Fibroblast of the aortic adventitia (primary cell): Measurements from ENCODE around the gene PSG11. TPM values are rescaled to one million over a fixed set of nuclear protein-coding genes. Genes with fewer than 3 reads are reported as not detected.
"Not testable (repeated sequence)": the region's sequence is repeated elsewhere in the genome, so short reads cannot be mapped to it uniquely, and the experiment has no call there.

Experiments used
- DNase-seq: peaks from one replicate; pipeline ENCODE4 v3.0.0-alpha.2; 2010; ENCODE audit warnings: low read depth
- H3K4me3 ChIP-seq: 2 replicates; pipeline ENCODE4 v1.5.1; 2011; ENCODE audit warnings: low read depth, mild to moderate bottlenecking, control low read depth, low read length, moderate library complexity
- total RNA-seq: library from RNA; depleted of rRNA; stranded (reverse); fragments of >200 nt; gene quantifications from 2 replicates; pipeline ENCODE4 v1.2.3, GENCODE V29; 2012; ENCODE audit warnings: low replicate concordance
- TF ChIP-seq, protein P1 (sequence below): IDR thresholded peaks from 2 replicates; pipeline ENCODE4 v1.5.1; 2011; ENCODE audit warnings: mild to moderate bottlenecking, low read length, control low read depth, inconsistent platforms; ENCODE audit not compliant: insufficient read depth

Gene PSG11
- total RNA-seq, 1 donor, result 0.09 TPM

DNA sequence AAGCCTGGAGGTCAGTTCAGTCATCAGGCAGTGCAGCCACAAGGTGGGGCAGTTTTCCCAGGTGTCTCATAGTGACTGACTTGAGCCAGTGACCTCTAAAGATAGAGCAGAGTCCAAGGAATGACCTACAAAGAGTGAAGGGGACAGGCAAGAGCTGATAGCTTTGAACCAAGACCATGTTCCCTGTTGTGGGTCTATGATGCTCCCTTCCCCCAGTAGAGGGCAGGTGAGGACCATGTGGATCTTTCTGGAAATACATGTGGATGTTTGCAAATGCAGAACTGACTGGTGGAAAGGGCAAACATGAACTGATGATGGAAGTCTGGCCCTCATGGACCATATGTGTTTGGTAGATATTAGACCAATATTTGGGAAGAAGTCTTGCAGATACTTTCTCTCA is 6.7 kb downstream of the PSG11 start:
- TF ChIP-seq, protein P1, sequence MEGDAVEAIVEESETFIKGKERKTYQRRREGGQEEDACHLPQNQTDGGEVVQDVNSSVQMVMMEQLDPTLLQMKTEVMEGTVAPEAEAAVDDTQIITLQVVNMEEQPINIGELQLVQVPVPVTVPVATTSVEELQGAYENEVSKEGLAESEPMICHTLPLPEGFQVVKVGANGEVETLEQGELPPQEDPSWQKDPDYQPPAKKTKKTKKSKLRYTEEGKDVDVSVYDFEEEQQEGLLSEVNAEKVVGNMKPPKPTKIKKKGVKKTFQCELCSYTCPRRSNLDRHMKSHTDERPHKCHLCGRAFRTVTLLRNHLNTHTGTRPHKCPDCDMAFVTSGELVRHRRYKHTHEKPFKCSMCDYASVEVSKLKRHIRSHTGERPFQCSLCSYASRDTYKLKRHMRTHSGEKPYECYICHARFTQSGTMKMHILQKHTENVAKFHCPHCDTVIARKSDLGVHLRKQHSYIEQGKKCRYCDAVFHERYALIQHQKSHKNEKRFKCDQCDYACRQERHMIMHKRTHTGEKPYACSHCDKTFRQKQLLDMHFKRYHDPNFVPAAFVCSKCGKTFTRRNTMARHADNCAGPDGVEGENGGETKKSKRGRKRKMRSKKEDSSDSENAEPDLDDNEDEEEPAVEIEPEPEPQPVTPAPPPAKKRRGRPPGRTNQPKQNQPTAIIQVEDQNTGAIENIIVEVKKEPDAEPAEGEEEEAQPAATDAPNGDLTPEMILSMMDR, result peak; percentile 42
- not testable (repeated sequence) for H3K4me3 ChIP-seq
- peak; percentile 45 for DNase-seq

DNA sequence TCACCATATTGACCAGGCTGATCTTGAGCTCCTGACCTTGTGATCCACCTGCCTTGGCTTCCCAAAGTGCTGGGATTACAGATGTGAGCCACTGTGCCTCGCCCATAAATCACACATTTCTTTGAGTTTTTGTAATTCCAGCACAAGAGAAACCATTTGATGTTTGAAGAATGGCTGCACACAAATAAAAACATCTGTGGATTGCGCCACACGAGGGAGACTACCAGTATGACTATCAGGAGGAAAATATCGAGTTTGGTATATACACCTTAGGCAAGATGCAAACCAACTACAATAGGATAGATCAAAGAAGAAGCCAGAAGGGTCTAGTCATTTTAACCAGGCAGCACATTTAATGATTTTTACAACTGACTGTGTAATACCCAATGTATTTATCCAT is 20.4 kb downstream of the PSG11 start:
- not testable (repeated sequence) for H3K4me3 ChIP-seq, DNase-seq

DNA sequence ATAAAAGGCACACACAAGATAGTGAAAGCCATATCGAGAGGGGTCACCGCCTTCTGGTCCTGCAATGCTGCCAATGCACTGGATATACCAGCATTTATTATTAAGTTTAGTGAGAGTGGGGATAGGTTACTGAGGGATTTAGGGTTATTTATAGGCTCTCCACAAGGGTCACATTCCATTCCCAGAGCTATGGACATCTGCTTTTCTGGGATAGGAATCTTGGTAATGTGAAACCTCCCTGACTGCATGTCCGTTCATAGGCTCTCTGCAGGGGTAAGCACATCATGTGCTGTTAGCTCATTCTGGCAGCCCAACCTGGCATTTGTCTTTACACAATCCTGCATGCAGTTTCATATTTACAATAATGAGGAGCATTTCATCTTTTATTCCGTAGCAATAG is 21.4 kb downstream of the PSG11 start:
- peak; percentile 21 for DNase-seq
- H3K4me3 ChIP-seq, result not testable (repeated sequence)

DNA sequence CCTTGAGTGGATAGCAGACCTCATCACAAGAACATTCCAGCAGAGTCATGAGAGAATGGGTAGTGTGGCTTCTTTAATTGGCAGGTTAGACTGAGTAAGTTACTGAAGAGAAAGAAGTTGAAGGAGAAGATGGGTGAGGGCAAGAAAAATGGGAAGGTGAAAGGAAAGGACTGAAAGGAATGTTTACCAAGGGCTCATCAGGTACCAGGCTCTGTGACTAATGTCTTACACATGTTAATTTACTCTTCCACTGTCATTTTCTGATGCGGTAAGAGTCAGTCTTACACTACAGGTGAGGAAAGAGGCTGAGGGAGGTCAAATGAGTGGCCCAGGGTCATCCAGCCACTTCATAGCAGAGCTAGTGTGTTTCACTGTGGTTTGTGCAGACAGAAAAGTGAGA is 22.6 kb downstream of the PSG11 start:
- DNase-seq, result not testable (repeated sequence)

DNA sequence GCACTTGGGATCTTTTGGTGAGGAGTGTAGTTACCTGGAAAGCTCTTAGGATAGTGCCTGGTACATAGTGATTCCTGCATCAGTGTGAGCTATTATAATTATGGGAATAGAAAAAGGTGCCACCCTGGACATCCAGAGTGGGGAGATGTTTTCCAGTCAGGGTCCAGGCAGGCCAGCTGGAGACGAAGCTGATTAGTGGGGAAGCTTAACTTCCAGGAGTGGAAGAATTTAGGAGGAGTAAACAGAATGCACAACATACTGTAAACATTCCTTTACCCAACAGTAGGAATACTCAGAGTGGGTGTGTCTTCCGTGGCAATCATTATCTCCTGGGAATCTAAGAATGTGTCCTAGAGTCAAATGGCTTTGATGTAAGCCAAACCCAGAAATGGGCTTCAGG is 23.3 kb downstream of the PSG11 start:
- not testable (repeated sequence) for DNase-seq

More for the DNA sequence above, 22.6 kb downstream of the PSG11 start:
- not testable (repeated sequence) for H3K4me3 ChIP-seq

DNA sequence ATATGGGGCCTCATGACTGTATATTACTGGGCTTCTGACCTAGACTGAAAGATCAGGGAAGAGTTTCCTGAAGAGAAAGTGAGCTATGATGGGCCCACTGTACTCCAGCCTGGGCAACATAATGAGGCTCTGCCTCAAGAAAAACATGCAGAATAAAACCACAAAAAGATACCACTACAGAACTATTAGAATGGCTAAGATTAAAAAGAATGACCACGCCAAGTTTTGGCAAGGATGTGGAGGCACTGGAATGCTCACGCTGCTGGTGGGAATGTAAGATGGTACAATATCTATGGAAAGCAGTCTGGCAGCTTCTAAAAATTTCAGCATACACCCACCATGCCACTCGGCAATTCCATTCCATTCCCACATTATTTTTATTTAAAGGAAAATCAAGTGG is 30.1 kb downstream of the PSG11 start:
- H3K4me3 ChIP-seq, result not testable (repeated sequence)
- peak; percentile 55 for DNase-seq

More for the DNA sequence above, 23.3 kb downstream of the PSG11 start:
- not testable (repeated sequence) for H3K4me3 ChIP-seq

DNA sequence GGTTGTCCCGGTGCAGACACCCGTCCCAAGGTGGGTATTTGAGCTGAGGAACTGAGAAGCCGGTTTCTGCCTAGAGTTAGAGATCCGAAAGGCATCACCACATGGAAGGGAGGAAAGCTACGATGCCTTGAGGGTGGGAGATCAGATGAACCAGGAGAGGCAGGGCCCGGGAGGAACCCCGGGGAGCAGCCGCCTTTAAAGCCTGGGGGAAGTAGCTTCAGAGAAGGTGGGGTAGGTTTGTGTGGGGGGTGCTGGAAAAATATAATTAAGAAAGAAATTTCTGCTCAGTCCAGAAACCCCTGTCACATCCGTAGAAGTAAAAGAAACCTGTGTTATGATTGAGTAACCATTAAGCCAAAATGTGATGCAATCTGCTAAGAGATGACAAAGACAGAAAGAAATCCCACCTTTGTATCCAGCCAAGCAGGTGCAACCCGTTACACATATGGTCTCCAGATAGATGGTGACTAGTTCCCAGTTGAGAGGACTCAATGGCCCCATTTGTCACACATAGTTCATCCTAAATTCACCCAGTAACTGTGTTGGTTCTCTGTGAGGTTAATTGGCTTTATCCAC is 34.2 kb downstream of the PSG11 start:
- not testable (repeated sequence) for H3K4me3 ChIP-seq
- DNase-seq, result peak; percentile 2

DNA sequence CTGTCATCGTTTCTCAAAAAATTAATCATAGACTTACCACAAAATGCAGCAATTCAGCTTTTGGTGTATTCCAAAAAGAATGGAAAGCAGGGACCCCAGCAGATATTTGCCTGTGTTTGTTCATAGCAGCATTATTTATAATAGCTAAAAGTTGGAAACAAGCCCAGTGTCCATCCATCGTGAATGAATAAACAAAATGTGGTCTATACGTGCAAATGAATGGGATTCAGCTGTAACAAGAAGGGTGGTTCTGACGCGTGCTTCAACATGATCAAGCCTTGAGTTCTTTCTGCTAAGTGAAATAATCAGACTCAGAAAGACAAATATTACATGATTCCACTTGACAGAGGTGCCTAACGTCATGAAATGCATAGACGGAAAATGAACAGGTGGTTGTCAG is 36.4 kb downstream of the PSG11 start:
- no peak for DNase-seq
- TF ChIP-seq, protein P1, result no peak
- no peak overlapping the region for H3K4me3 ChIP-seq

DNA sequence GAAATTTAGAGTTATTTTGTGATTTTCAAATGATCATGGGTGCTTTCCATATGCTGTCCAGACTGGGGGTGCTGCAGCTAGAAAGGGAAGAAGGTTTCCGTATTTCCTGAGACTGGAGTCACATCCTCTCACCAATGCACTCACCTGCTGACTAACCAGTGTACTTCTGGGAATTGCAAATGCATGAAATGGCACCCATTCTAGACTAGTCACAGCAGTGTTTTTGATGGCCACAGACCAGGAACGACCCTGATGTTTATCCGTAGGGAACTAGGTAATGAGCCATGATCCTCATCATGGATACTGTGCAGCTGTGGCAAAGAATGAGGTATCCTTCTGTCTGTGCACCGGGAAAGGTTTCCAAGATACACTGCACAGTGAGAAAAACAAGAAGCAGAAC is 37.1 kb downstream of the PSG11 start:
- DNase-seq, H3K4me3 ChIP-seq: not testable (repeated sequence)

DNA sequence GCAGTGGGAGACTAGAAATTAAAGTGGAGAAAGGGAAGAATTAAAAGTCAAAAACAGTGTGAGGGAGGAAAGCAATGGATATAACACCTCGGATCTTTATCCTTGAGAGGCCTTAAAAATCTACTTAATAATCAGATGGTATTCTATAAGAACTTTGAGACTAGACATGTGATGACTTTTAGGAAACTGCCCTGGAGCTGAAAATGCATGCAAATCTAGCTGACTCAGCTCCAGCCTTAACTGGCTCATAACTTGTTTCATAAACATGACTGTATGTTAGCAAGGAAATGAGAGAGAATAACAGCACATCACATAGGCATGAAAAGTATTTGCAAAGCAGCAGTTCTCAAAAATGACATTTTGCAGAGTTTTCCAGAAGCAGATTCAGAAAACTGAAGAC is 38.1 kb downstream of the PSG11 start:
- not testable (repeated sequence) for H3K4me3 ChIP-seq, DNase-seq

DNA sequence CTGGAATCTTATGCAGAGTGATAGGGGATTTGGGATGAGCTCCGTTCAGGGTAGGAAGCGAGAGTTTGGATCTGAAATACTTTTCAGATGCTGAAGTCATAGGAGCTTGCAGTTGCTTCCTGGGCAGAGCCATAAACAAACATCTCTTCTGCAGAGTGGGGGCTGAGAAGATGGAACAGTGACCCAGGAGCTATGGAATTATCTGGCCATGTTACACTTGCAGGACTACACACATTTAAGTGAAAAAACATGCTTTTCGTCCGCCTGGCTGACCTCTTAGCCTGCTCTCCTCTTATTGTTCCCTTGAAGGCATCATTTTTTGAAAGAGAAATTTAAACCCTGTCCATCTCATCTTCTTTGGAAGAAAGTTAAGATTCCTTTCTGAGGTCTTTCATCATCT is 40.7 kb downstream of the PSG11 start:
- TF ChIP-seq, protein P1, result no peak
- DNase-seq, result peak; percentile 9
- no peak overlapping the region for H3K4me3 ChIP-seq

DNA sequence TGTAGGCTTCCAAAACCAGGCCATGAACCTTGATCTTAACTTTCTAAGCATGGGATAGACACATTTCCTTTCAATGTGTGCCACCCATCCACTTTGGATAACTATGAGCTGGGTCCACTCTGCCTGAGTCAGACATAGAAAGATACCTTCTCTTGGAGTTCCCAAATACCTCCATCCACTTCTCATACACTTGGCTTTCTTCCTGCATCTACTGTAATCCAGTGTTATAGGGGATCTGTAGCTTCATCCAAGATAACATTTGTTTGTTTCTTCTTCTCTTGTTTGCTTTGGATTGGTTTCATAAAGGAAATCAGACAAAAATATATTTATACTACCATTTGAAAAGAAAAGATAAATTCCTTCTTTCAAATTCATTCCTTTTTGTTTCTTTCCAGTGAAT is 44.2 kb downstream of the PSG11 start:
- peak; percentile 23 for DNase-seq

DNA sequence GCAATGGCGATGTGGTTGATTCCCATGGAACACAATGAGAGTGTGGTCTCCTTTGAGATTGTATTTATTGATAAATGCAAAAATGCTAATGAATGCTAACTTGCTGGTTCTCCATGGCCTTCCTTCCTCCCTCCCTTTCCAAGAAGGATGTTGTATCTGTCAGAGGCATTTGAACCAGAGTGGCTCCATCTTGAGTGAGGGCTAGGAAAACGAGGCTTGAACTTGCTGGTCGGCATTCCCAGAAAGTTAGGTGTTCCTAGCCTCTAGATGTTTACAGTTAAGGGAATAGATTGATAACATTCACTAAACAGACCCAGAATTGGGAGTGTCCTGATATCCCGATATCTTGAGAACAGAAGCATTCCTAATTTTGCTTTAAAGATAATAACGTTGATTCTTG is 54.8 kb downstream of the PSG11 start:
- not testable (repeated sequence) for H3K4me3 ChIP-seq, DNase-seq

More for the DNA sequence above, 44.2 kb downstream of the PSG11 start:
- not testable (repeated sequence) for H3K4me3 ChIP-seq
